WERI-Rb-1 (cell line): ENCODE measurements around the gene HNRNPUL2.

Experiments used
- DNase-seq: peaks from one replicate; pipeline ENCODE4 v3.0.0-alpha.2; 2020
- H3K27ac ChIP-seq: fragments of 250-450 bp; sonication (Bioruptor Pico); 2 replicates; pipeline ENCODE4 v1.5.1; 2020; ENCODE audit warnings: mild to moderate bottlenecking, moderate library complexity
- H3K27me3 ChIP-seq: fragments of 250-450 bp; sonication (Bioruptor Pico); 2 replicates; pipeline ENCODE4 v1.5.1; 2021; ENCODE audit warnings: mild to moderate bottlenecking, low read depth, moderate library complexity; ENCODE audit not compliant: insufficient read depth, severe bottlenecking
- H3K36me3 ChIP-seq: fragments of 250-450 bp; sonication (Bioruptor Pico); 2 replicates; pipeline ENCODE4 v1.5.1; 2020; ENCODE audit warnings: mild to moderate bottlenecking, moderate library complexity
- H3K4me3 ChIP-seq: 2 replicates; pipeline ENCODE4 v1.5.1; 2011; ENCODE audit warnings: low read depth, mild to moderate bottlenecking, control low read depth, low read length
- H3K9me3 ChIP-seq: fragments of 250-450 bp; sonication (Bioruptor Pico); 2 replicates; pipeline ENCODE4 v1.5.1; 2021; ENCODE audit warnings: mild to moderate bottlenecking, moderate library complexity; ENCODE audit not compliant: severe bottlenecking
- TF ChIP-seq, protein P1 (sequence below): IDR thresholded peaks from 2 replicates; pipeline ENCODE4 v1.5.1; 2011; ENCODE audit warnings: low read depth, mild to moderate bottlenecking, control low read depth, inconsistent platforms, low read length

HNRNPUL2 gene

DNA sequence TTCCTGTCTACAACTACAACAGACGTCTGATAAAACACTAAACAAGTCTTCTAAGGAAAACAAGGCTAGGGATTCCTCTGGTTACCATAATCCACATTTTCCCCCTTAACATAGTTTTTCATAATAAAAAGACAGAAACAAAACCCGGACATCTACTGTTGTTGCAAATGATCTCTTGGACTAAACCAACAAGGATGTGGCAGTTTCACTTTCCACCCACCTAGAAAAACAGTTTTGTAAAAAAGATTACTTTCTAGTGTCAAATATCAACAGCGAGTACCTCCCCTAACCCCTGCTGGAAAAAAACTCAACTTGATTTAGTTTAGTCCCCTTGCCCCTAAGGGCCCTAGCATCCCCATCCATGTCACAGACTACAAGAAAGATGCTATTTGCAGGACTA is 14.4 kb downstream of the HNRNPUL2 start:
- no peak for DNase-seq
- Histone ChIP-seq H3K36me3 (peaks cover 78% of the 10 kb centered on the region), H3K4me3 (no peak overlapping the region), H3K27ac (no peak overlapping the region), H3K27me3 (no peaks in the 10 kb centered on the region), H3K9me3 (no peaks in the 10 kb centered on the region)
- TF ChIP-seq, protein P1, sequence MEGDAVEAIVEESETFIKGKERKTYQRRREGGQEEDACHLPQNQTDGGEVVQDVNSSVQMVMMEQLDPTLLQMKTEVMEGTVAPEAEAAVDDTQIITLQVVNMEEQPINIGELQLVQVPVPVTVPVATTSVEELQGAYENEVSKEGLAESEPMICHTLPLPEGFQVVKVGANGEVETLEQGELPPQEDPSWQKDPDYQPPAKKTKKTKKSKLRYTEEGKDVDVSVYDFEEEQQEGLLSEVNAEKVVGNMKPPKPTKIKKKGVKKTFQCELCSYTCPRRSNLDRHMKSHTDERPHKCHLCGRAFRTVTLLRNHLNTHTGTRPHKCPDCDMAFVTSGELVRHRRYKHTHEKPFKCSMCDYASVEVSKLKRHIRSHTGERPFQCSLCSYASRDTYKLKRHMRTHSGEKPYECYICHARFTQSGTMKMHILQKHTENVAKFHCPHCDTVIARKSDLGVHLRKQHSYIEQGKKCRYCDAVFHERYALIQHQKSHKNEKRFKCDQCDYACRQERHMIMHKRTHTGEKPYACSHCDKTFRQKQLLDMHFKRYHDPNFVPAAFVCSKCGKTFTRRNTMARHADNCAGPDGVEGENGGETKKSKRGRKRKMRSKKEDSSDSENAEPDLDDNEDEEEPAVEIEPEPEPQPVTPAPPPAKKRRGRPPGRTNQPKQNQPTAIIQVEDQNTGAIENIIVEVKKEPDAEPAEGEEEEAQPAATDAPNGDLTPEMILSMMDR = no peak

DNA sequence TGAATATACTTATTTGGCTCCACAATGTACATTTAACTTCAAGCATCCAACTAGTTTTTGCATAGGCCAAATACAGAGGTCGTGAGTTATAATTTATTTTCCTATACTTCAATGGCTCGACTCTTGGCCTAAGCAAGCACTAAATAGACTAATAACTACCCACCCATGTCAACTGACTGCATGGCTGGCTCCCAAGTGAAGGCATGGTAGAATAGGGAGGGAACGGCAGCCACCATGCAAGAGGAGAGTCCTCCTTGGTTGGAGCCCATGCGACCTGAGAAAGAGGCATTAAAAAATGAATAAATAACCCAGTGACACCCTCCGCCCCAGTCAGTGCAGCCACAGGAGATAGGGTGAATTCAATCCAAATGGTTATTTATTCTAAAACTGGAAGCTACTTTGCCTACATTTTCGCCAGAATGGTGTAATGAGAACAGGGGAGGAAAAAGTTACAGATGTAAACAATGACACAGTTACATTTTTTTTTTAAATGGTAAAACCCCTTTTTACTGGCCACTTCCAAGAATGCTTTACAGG is 14.9 kb downstream of the HNRNPUL2 start:
- no peak for DNase-seq
- Histone ChIP-seq H3K27me3 (no peaks in the 10 kb centered on the region), H3K27ac (no peak overlapping the region), H3K4me3 (no peak overlapping the region), H3K36me3 (peaks cover 78% of the 10 kb centered on the region), H3K9me3 (no peaks in the 10 kb centered on the region)
- TF ChIP-seq, protein P1 = no peak

DNA sequence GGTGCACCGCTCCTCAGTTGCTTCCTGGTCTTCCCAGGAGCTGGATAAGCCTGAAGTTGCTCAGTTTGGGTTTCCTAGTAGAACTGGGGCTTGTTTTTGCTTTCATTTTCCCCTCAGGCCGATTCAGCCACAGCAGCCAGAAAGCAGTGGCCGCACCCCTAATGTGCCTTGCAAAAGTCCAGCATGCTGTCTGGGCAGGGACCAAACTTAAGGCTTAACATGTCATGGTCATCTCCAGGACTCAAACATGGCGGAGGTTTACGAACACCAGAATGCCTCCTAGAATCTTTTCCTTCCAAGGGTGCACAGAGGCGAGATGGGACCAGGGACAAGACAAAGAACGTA is 17.3 kb downstream of the HNRNPUL2 start:
- Histone ChIP-seq H3K27ac (peak overlapping the region; percentile 87), H3K36me3 (peaks cover 67% of the 10 kb centered on the region), H3K4me3 (peak overlapping the region; percentile 69), H3K9me3 (no peaks in the 10 kb centered on the region), H3K27me3 (no peaks in the 10 kb centered on the region)
- DNase-seq = no peak
- TF ChIP-seq, protein P1 = no peak

DNA sequence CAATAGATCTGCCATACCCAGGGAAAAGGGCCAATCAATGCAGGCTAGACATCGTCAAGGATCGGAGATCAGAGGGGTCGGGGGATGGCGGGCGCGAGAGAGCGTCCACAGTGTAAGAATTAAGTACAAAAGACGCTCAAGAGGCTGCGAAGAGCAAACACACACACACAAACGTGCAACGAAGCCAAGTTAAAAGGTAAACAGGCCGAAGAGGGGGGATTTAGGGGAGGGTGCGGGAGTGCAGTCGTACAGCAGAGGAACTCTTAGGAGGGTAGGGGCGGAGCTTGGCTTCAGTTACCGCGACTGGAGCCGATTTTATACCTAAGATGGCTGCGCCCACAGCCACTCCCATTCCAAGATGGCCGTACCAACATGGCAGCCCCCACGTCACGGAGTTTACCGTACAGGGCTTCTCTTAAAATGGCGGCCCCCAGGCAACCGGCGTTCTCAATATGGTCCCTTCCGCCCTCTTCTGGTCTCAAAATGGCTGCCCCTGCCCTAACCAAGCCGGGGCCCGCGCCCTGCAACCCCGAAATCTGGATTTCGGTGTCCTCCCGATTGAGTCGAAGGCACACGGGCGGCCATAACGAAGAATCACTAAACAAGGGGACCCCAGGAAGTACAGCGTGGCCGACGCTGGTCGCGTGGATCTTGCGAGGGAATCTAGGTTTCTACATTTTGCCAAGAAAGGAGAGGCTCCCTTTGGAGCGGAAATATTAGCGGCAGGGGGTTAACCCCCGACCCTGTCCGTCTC is 17.8 kb downstream of the HNRNPUL2 start:
- Histone ChIP-seq H3K27me3 (no peaks in the 10 kb centered on the region), H3K27ac (peak overlapping the region; percentile 87), H3K4me3 (peak overlapping the region; percentile 69), H3K36me3 (peaks cover 66% of the 10 kb centered on the region), H3K9me3 (no peaks in the 10 kb centered on the region)
- DNase-seq = peak; percentile 97
- TF ChIP-seq, protein P1 = no peak

DNA sequence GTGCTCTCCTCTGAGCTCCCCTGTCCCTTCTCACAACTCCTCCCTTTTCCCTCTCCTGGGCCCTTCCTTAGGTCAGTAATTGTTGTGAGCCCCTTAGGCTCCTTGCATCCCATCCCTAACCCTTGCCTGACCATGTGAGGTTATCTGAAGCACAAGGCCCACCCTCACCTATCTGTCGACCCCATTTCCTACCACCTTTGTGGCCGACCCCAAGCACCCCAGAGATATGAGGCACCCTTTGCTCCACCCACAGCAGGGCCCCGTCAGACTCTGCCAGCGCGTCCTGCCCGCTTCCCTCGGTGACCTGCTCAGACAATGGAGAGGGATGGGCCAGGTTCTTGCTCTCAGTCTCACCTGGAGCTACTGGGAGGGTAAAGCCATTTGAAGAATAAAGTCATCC is 18.5 kb downstream of the HNRNPUL2 start:
- Histone ChIP-seq H3K27ac (peak overlapping the region; percentile 87), H3K4me3 (peak overlapping the region; percentile 69)

More for the DNA sequence above, 18.5 kb downstream of the HNRNPUL2 start:
- Histone ChIP-seq H3K27me3 (no peaks in the 10 kb centered on the region), H3K36me3 (peaks cover 62% of the 10 kb centered on the region), H3K9me3 (no peaks in the 10 kb centered on the region)
- no peak for DNase-seq
- TF ChIP-seq, protein P1 = no peak
